GM12873 (cell line): ENCODE data around the gene TRIP11.

ENCODE experiments used
- CTCF ChIP-seq: IDR thresholded peaks from 2 replicates; pipeline ENCODE4 v1.5.1; 2012; ENCODE audit warnings: low read depth, mild to moderate bottlenecking, moderate library complexity, low read length, control low read depth; ENCODE audit not compliant: insufficient read depth; ENCODE audit errors: missing control alignments

TRIP11 gene

DNA sequence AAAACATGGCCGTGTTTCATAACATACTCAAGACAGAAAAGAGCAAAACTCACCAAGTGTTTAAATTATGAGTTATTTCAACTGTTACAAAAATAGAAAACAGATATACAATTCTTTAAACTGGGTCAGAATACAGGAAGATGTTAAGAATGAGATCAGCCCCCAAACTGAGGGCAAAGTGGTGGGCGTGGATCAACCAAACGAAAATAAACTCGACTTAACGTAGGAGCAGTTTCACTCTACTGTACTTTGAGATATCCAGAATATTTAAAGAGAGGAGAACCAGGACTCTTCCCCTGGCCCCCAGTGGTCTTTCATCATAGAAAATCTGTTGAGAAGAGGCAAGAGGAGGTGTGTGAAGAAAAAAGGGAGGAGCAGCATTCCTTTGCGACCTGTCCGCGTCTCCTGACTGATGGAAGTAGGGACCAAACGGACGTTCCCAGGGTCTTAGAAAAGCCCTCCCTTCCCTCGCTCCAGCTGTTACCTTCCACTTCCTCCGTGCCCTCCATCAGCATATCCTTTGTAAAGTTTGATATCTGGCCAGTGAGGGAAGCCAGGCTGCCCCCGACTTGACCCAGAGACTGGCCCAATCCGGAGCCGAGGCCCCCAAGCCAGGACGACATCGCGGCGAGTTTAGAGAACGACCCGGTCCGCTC, 668 bp downstream of the TRIP11 start:
- no peak for TF ChIP-seq CTCF

- no peak for TF ChIP-seq CTCF
Observed at GRCh38 chr14:92037989-92038388, 1.9 kb downstream of the TRIP11 start.

- no peak for TF ChIP-seq CTCF
Observed at GRCh38 chr14:92035890-92036289, 4.0 kb downstream of the TRIP11 start.

DNA sequence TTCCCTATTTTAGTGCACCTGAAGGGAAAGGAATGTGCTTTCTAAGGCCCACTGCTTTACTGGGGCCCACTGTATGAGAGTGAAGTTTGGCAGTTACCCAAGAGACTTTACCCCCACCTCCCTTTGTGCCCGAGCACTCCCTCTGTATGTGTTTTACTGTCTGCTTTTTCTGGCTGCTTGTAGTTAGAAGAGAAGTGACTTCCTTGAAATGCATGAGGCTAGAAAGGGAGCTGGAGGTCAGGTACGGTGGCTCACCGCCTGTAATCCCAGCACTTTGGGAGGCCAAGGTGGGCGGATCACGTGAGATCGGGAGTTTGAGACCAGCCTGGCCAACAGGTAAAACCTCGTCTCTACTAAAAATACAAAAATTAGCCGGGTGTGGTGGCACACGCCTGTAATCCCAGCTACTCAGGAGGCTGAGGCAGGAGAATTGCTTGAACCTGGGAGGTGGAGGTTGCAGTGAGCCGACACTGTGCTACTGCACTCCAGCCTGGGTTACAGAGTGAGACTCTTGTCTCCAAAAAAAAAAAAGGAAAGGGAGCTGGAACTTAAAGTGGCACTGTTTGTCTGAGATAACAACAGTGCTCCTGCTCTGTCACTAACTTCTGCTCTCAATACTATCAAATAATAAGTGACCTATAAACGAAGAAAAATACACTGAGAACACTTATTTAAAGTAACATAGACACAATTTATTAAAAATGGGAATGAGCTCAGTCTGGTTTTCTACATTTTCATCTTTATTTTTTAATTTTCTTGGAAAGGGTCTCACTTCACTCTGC, 5.8 kb downstream of the TRIP11 start:
- TF ChIP-seq CTCF = no peak

GRCh38 chr14:92033433-92033832, 6.4 kb downstream of the TRIP11 start:
- no peak for TF ChIP-seq CTCF

DNA sequence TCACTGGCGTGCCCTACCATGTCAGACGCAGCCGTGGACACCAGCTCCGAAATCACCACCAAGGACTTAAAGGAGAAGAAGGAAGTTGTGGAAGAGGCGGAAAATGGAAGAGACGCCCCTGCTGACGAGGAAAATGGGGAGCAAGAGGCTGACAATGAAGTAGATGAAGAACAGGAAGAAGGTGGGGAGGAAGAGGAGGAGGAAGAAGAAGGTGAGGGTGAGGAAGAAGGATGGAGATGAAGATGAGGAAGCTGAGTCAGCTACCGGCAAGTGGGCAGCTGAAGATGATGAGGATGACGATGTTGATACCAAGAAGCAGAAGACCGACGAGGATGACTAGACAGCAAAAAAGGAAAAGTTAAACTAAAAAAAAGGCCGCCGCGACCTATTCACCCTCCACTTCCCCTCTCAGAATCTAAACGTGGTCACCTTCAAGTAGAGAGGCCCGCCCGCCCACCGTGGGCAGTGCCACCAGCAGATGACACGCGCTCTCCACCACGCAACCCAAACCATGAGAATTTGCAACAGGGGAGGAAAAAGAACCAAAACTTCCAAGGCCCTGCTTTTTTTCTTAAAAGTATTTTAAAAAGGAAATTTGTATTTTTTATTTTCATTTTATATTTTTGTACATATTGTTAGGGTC, 13.2 kb downstream of the TRIP11 start:
- TF ChIP-seq CTCF = no peak

DNA sequence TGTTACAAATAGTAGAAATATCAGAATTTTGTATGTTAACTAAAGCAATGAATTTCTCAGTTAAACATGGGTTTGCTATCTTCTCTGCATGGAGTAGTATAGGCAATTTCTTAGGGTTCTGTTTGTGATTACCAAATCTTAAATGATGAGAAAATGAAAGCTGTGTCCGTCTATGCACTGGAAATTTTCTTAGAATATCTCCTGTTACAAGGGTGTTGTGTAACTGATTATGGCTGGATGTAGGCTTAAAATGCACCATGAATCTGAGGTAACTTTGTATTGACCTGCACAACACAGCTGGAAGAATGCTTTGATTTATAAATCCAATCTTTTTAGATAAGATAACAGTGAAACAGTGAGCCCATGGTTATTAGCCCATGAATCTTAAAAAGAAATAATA, 17.8 kb downstream of the TRIP11 start:
- TF ChIP-seq CTCF = no peak
